ENCODE measurements around the gene PTGIS. TPM values are rescaled to one million over a fixed set of nuclear protein-coding genes. Genes with fewer than 3 reads are reported as not detected.
A peak's percentile ranks its signal among the peaks of the same experiment; 100 is the strongest.

The PTGIS gene
- total RNA-seq, 1 donor from 2014 or later = 101 TPM

DNA sequence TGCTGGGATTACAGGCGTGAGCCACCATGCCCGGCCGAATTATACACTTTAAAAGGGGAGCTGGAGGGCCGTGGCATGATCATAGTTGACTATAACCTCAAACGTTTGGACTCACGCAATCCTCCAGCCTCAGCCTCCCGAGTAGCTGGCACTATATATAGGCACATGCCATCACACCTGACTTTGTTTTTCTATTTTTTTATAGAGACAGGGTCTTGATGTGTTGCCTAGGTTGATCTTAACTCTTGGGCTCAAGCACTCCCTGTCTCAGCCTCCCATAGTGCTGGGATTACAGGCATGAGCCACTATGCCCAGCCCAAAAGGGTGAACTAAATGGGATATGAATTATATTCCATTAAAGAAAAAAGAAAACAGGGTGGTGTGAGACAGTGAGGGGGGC is 7.8 kb downstream of the PTGIS start:
- DNase-seq (ENCODE audit: low spot score) = no peak

DNA sequence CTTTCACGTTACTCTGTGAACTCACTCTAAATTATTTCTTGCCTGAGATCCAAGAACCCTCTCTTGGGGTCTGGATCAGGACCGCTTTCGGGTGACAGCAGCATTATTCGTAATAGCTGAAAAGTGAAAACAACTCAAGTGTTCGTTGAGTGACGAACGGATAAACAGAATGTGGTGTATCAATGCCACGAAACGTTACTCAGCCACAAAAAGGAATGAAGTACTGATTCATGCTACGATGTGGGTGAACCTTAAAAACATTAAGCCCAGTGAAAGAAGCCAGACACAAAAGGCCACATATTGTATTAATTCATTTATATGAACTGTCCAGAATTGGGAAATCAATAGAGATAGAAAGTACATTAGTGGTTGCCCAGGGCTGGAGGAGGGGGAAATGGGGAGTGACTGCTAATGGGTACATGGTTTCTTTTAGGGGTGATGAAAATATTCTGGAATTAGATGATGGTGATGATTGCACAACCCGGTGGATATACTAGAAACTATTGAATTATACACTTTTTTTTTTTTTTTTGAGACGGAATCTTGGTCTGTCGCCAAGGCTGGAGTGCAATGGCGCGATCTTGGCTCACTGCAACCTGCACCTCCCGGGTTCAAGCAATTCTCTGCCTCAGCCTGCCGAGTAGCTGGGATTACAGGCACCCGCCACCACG is 8.4 kb downstream of the PTGIS start:
- no peak for DNase-seq (ENCODE audit: low spot score)

DNA sequence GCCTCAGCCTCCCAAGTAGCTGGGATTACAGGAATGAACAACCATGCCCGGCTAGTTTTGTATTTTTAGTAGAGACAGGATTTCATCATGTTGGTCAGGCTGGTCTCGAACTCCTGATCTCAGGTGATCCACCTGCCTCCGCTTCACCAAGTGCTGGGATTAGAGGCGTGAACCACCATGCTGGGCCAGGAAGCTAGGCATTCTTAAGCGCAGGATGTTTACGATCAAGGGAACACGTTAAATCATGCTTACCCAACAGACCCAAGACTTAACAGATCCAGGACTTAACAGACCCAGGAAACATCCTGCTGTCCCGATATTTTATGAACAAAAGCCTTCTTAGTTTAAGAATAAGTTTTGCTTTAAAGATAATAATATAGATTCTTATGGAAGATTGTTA is 9.1 kb downstream of the PTGIS start:
- no peak for DNase-seq (ENCODE audit: low spot score)

DNA sequence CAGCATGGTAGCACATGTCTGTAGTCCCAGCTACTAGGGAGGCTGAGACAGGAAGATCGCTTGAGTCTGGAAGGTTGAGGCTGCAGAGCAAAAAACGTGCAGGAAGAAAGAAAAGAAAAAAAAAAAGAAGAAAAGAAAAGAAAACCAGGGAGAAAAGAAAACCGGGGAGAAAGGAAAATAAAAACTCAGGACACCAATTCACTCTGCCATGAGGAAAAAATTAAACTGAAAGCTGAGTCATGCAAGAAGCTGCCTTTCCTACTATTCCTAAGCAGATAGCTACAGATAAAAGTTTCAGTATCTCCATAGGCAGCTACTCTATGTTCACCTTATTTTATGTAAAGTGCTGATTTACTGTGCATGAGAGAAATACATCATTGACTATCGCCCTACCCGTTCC is 10.5 kb downstream of the PTGIS start:
- no peak for DNase-seq (ENCODE audit: low spot score)

DNA sequence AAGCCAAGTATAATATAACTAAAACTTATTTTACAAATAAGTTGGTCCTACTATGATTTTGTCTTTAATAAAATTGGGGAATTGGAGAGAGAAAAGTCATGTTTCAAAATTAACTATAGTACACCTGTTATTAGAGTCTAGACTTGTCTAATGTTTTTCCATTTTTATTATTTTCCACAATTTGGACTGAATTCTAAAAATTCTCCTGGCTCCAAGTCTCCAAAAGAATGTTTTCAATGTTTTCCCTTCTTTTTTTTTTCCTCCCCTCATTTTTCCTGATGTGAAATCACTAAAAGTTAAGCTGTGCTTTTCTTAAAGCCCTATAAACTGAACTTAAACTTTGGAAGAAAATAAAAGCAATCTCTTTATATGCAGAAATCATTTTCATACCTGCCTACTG is 11.3 kb downstream of the PTGIS start:
- no peak for DNase-seq (ENCODE audit: low spot score)

DNA sequence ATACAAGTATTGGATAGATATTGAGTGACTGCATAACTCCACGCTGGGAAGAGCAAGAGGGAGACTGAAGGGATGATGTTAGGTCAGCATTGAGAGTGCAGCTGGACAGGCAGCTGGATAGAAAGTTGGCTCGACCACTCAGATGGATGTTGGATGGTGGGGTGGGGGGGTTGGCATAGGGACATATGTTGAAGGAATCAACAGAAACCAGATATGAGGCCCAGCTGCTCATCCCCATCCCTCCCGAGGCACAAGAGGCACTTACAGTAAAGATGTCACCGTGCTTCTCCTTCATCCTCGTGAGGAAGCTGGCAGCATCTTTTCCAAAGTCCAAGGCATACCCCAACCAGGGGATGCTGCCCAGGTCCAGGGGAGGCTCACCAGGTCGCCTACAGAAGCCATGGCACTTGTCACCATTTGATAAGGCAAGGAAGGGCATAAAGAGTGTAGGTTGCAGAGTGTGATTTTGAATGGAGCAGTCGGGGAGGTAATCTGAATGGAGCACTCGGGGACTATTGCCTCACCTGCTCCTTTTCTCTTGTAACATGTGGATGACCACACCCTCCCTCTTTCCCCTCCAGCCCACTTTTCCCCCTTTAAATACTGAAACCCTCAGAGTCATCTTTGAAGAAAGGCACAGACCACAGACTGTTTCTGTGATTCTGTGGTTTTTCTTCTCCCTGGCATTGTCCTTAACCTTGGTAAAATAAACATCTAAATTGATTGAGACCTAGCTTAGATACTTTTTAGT is 18.0 kb downstream of the PTGIS start:
- DNase-seq (ENCODE audit: low spot score) = no peak

DNA sequence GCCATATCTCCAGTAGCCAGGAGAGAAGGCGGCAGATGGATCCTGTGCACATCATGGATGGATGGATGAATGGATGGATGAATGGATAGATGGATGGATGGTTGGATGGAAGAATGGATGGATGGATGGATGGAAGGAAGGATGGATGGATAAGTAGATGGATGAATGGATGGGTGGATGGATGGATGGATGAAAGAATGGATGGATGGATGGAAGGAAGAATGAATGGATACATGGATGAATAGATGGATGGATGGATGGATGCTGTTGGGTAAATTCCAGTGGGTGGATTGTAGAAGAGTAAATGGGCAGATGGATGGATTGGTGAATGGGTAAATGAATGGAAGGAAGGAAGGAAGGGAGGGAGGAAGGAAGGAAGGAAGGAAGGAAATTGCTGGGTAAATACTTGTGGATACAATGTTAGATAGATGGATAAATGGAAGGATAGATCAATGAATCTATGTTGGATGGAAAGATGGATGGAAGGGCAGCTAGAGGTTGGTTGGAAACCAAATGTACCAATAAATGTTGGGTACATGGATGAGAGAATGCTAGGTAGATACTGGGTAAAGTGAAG is 19.5 kb downstream of the PTGIS start:
- no peak for DNase-seq (ENCODE audit: low spot score)

DNA sequence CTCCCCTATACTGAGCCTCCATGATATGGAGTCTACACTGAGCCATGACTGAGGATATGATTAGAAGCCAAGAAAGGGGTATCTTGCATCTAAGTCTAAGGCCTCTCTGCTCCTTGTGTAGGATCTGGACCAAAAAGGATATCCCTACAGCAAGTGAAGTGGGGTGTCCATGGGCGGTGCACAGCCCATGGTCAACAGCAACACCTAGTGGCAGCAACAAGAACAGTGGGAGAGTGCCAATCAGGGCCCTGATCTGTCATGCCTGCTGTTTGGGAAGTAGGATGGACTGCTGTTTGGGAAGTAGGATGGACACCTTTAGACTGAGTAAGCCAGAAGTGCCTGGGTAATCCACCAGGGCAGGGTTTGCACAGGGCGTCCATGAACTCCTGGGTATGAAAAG is 22.4 kb downstream of the PTGIS start:
- DNase-seq (ENCODE audit: low spot score) = no peak

DNA sequence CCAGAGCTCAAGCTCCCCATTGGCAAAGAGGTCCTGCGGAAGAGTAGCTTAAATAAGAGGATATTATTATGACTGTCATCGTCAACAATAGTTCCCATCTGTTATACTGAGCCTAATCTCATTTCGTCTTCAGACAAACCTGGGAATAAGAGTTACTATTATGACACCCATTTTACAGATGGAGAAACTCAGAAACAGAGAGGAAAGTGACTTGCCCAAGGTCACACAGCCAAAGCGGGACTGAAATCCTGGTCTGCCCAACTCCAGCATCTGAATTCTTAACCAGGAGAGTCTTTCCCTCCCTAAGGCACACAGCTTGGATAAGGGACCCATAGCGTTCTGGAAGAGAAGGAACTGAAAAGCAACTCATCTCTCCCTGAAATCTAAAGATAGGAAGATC is 23.4 kb downstream of the PTGIS start:
- no peak for DNase-seq (ENCODE audit: low spot score)

DNA sequence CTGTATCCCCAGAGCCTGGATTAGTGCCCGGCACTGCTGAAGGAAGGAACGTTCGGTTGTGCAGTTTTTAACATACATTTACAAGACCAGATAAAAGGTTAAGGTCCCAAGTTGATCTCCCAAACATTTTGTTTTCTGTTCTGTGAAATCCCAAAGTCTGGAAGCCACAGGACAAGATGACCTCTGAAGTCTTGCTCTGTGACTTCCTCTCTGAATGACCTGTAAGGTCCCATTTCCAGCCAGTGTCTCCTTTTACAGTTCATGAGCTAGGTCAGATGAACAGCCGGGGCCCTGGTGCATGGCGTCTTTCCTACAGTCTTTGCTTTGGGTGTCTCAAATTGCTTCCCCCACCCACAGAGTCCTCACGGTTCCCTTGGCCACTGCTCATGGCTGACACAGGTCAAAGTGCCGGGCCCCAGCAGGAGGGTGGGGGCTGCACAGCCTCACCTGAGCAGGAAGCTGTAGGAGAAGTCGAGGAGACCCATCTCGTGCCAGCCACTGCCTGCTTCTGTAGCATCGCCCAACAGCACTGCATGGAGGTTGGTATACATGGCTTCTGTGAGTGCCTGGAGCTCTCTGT is 24.0 kb downstream of the PTGIS start:
- no peak for DNase-seq (ENCODE audit: low spot score)

DNA sequence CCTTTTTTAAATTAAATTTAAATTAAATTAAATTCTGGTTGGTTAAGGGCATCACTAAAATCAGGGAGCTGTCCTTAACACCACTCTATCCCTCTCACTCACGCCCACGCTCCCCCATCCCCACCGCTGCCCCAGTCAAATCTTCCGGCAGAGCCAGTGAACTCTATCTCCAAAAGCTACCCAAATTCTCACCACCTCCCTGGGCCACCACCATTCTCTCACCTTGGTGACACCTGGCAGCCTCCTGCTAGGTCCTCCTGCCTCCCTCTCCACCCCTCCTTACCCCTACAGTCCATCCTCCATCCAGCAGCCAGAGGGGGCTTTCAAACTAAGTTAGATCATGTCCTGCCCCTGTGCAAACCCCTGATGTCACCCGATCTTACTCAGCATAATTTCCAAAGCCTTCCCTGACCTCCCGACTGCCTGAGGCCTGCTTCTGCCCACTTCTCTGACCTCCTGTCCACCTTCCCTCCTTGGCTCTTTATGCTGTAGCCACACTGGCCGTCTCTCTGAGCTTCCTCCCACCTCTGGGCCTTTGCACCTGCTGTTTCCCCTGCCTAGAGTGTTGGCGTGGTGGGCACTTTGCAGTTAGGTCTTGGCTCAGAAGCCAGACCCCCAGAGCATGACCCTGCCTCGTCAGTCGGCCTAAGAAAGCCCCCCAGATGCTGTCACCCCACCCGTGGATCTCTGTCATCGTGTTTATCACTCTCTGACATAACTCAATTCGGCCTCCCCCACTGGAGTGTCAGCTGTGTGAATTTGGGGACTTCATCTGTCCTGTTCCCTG is 24.7 kb downstream of the PTGIS start:
- DNase-seq (ENCODE audit: low spot score) = no peak

DNA sequence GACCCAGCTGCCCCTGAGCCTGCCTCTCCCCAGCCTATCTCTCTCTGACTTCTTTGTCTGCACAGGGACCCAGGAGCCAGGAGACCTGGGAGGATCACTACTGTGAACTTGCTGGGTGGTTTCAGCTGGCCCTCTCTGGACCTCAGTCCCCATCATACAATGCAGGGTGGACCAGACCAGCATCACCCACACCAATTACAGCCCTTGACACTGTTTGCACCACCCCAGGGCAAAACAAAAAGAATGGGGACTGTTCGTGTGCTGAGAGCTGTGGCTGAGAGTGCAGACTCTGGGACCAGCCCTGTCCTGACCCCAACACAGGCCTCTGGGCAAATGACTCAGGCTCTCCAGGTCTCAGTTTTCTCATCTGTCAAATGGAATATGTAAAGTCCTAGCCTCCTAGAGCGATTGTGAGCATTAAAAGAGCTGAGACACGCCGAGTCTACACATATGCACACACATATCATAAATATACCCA is 25.4 kb downstream of the PTGIS start:
- DNase-seq (ENCODE audit: low spot score) = no peak

DNA sequence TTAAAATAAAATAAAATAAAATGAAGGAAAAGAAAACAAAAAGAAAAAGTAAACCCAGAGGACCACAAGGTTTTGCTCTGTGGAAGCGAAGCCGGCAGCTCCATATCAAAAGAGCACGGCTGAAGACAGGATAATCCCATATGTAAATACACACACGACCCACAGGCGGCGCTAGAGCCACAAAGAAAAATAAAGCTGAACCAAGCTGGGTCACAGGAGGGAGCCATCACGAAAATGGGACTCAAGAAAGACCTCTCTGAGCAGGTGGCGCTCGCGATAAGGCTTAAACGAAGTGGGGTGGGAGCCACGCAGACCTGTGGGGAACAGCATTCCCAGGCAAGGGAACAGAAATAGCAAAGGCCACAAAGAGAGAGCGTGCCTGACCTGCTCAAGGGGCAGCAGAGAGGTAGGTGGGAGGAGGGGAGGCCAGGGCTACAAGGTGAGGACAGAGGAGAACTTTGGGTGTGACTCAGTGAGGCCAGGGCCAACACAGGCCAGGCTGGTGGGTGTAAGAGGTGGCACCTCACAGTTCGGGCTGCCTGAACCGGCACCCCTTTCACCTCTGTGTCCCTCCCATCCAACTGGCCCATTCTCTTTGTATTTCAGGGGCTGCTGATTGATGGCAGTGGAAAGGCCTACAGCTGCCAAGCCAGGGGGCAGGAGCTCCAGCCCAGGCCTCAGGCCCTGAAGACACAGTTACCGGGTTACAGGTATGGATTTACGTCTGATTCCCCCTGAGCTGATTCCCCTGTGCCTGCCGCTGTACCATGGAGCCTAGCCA is 26.0 kb downstream of the PTGIS start:
- peak; percentile 73 for DNase-seq (ENCODE audit: low spot score)

DNA sequence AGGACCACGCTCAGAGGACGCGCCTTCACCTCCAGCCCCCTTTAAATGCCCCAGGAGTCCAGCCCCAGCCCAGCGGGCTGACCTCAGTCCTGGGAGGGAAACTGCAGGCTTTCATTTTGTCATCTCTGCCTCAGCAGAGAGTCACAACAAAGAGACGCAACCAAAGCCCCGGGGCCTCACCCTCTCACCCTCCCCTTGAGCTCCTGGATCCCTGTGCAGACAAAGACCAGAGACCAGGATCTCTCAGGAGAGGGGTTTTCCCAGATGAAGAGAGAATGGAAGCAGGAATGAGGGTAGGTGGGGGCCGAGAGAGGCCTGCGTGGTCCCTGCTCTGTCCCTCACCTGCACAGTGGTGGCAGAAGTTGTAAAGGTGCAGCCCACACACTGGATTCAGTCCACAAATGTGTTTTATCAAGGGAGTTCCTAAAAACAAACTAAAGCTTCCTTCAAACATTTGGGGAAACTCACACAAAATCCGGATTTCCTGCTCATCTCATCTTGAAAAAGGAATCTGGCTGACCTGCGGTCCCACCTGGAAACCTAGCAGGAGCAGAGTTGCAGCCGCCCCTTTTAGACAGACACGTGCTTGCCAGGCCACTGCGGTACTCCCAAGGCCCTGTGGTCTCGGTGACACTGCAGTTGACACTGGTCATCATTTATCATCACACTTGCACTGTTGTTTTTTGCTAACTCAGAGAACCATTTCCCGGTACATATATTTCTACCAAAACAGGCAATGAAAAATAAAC is 27.1 kb downstream of the PTGIS start:
- DNase-seq (ENCODE audit: low spot score) = no peak

DNA sequence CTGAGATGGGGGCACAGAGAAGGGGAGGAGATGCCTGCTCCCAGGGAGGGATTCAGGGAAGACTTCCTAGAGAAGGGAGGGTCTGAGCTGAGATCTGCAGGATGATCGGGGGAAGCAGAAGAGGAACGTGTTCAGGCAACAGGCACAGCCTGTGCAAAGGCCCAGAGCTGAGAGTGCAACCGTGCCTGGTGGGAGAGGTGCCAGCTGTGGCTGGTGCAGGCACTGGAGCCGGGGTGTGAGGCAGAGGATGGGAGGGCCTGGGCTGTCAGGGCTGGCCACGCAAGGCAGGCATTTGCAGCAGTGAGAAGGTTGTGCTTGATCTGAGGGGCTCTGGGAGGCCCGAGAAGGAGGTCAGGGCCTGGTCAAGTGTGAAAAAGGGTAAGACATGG is 27.7 kb downstream of the PTGIS start:
- no peak for DNase-seq (ENCODE audit: low spot score)

DNA sequence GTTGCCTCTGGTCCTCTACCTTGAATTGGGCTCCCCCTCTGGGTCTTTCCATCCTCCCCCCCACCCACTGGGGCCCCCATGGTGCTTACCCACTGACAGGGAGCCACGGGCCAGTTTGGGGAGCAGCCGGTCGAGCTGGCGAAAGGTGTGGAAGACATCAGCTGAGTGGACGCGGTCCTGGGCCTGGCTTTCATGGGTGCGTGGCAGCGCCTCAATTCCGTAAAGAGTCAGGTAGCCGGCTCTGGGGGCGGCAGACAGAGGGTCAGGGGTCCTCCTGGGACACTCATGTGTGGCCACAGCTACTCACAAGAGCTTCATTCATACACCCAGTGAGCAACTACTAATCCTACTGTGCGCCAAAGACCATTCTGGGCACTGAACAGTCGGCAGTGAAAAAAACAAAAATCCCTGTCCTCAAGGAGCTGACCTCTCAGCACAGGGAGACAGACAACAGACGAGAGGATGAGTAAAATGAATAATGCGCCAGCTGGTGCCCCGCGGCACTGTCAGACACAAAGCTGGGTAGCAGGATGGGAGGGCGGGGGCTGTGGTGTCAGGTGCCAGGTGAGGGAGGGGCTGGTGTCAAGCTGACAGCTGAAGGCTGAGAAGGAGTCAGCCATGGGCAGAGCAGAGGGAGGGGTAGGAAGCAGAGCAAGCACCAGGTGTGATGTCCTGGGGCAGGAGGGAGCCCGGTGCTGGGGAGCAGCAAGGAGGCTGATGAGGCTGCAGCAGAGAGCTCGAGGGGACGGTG is 28.3 kb downstream of the PTGIS start:
- no peak for DNase-seq (ENCODE audit: low spot score)

DNA sequence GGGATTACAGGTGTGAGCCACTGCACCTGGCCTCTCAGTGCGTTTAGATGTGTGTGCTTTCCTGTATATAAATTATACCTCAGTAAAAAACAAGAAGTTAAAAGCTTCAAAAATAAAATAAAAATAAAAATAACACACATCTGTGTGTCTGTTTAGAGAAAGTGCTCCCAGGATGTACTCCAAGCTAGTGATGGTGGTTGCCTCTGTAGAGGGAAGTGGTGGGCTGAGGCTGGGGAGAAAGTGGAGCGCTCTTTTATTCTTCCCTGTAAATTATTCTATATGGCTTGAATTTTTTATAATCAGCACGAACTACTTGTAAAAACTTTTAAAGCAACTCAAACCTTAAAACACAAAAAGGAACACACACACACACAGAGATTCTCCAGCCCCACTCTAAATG is 29.0 kb downstream of the PTGIS start:
- DNase-seq (ENCODE audit: low spot score) = no peak

DNA sequence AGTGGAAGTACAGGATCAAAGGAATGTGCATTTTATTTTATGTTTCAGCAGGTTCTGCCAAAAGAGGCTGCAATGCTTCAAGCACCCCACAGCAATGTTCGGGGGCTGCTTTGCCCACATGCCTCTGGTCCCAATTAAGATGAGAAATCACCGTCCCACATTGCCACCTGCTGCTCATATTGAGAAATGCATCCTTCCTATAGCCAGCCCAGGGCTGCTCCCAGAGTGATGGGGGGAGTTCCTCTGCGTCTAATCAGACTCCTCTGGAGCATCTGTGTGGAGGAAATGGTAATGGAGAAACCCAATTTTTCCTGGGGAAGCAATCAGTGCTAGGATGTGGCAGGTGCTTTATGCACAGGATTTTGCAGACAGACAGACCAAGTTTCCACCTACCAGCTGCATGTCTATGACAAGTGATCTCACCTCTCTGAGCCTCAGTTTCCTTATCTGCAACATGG is 33.7 kb downstream of the PTGIS start:
- DNase-seq (ENCODE audit: low spot score) = peak; percentile 60

DNA sequence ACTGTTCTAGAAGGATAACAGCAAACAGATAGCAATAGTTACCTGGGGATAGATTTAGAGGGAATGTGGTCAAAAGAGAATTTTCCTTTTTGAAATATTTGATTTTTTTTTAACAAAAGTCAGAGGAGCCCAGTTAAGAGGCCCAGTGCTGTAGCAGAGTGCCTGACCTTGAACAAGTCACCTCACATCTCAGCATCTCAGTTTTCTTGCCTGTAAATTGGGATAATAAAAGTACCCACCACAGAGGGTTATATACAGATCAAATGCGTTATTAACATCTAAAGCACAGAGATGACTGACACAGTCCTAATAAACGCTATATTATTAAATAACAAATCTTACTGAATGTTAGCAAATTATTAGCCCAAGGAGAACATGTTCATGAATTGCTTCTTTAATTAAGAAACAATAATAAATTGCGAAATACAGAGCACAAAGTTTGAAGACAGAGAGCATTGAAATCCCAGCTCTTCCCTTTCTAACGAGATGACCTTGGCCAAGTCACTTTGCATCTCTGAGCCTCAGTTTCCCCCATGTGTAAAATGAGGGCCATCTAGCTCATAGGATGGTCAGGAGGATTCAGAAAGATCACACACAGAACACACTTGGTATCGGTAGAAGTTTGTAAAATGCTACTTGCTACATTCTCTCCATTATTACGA is 35.5 kb downstream of the PTGIS start:
- DNase-seq (ENCODE audit: low spot score) = no peak

Measured in mucosa of gallbladder (tissue), 1 donor.